HEK293 (cell line): ENCODE data around the gene ADRA1B.

Source experiments
- CTCF ChIA-PET: fragments of 350-600 bp; formaldehyde crosslinking; extraction: SDS; loops from one replicate; lab custom pipeline; 2021; ENCODE audit warnings: antibody characterized with exemption; lab: Yijun Ruan, JAX
- POLR2A ChIA-PET: fragments of 300-600 bp; formaldehyde crosslinking; extraction: SDS; loops from one replicate; lab custom pipeline; 2020; ENCODE audit warnings: antibody characterized with exemption, inconsistent platforms; lab: Yijun Ruan, JAX
- H3K27ac ChIP-seq: fragments of 200-500 bp; sonication (Bioruptor generic); 2 replicates; pipeline ENCODE4 v1.5.1; 2014; ENCODE audit warnings: low read depth, low read length, control low read depth, inconsistent platforms; ENCODE audit errors: extremely low read depth
- H3K36me3 ChIP-seq, 2 experiments: fragments of 200-500 bp in 1 of 2; sonication (Bioruptor generic) in 1 of 2; 1 replicate in 1 of 2; 2 replicates in 1 of 2; pipeline ENCODE4 v1.5.1; 2014 to 2017; ENCODE audit warnings: inconsistent platforms in 2 of 2, low read length in 2 of 2; ENCODE audit not compliant: control insufficient read depth in 2 of 2, insufficient read depth in 1 of 2
- H3K4me1 ChIP-seq: fragments of 200-500 bp; sonication (Bioruptor generic); 2 replicates; pipeline ENCODE4 v1.5.1; 2014; ENCODE audit warnings: mild to moderate bottlenecking, low read length, inconsistent platforms; ENCODE audit not compliant: control insufficient read depth, insufficient read depth
- H3K4me3 ChIP-seq: 2 replicates; pipeline ENCODE4 v1.5.1; 2011; ENCODE audit warnings: low read depth, mild to moderate bottlenecking, control low read depth, low read length, moderate library complexity
- H3K9me3 ChIP-seq: fragments of 200-500 bp; sonication (Bioruptor generic); 2 replicates; pipeline ENCODE4 v1.5.1; 2014; ENCODE audit warnings: low read depth, low read length, inconsistent platforms; ENCODE audit not compliant: control insufficient read depth, insufficient read depth
- FEZF1 ChIP-seq: fragments of 450-650 bp; formaldehyde crosslinking; IDR thresholded peaks from 2 replicates; pipeline ENCODE4 v1.5.1; 2016; ENCODE audit warnings: missing biosample characterization, missing genetic modification characterization
- GLIS1 ChIP-seq: fragments of 450-650 bp; formaldehyde crosslinking; IDR thresholded peaks from 2 replicates; pipeline ENCODE4 v1.5.1; 2016; ENCODE audit warnings: missing biosample characterization, missing genetic modification characterization
- GLIS2 ChIP-seq: fragments of 450-650 bp; formaldehyde crosslinking; IDR thresholded peaks from 2 replicates; pipeline ENCODE4 v1.5.1; 2016; ENCODE audit warnings: missing biosample characterization, missing genetic modification characterization
- KLF9 ChIP-seq: fragments of 450-650 bp; formaldehyde crosslinking; IDR thresholded peaks from 2 replicates; pipeline ENCODE4 v1.5.1; 2016; ENCODE audit warnings: missing biosample characterization, missing genetic modification characterization, low read depth
- MYNN ChIP-seq: fragments of 450-650 bp; formaldehyde crosslinking; IDR thresholded peaks from 2 replicates; pipeline ENCODE4 v1.5.1; 2016; ENCODE audit warnings: missing biosample characterization, missing genetic modification characterization, borderline replicate concordance
- PBX3 ChIP-seq: sonication (generic); formaldehyde crosslinking; IDR thresholded peaks from 2 replicates; pipeline ENCODE4 v1.8.1; 2022; ENCODE audit warnings: mild to moderate bottlenecking, moderate library complexity, missing genetic modification reagents
- RBAK ChIP-seq: fragments of 450-650 bp; formaldehyde crosslinking; IDR thresholded peaks from 2 replicates; pipeline ENCODE4 v1.5.1; 2016; ENCODE audit warnings: missing biosample characterization, missing genetic modification characterization
- REPIN1 ChIP-seq: fragments of 450-650 bp; formaldehyde crosslinking; IDR thresholded peaks from 2 replicates; pipeline ENCODE4 v1.5.1; 2017; ENCODE audit warnings: missing biosample characterization, missing genetic modification characterization, low read depth
- SCRT1 ChIP-seq: fragments of 450-650 bp; formaldehyde crosslinking; IDR thresholded peaks from 2 replicates; pipeline ENCODE4 v1.5.1; 2016; ENCODE audit warnings: missing biosample characterization, missing genetic modification characterization, borderline replicate concordance
- ZBTB21 ChIP-seq: fragments of 450-650 bp; formaldehyde crosslinking; IDR thresholded peaks from 2 replicates; pipeline ENCODE4 v1.5.1; 2017; ENCODE audit warnings: missing biosample characterization, missing genetic modification characterization
- ZNF2 ChIP-seq: fragments of 450-650 bp; formaldehyde crosslinking; IDR thresholded peaks from 2 replicates; pipeline ENCODE4 v1.5.1; 2016; ENCODE audit warnings: missing biosample characterization, missing genetic modification characterization
- ZNF202 ChIP-seq: fragments of 450-650 bp; formaldehyde crosslinking; IDR thresholded peaks from 2 replicates; pipeline ENCODE4 v1.5.1; 2016; ENCODE audit warnings: missing biosample characterization, missing genetic modification characterization, borderline replicate concordance
- ZNF292 ChIP-seq: fragments of 450-650 bp; formaldehyde crosslinking; IDR thresholded peaks from 2 replicates; pipeline ENCODE4 v1.5.1; 2016; ENCODE audit warnings: low read depth, missing biosample characterization, missing genetic modification characterization, borderline replicate concordance
- ZNF302 ChIP-seq: fragments of 450-650 bp; formaldehyde crosslinking; IDR thresholded peaks from 2 replicates; pipeline ENCODE4 v1.5.1; 2016; ENCODE audit warnings: missing biosample characterization, missing genetic modification characterization, low read depth
- ZNF335 ChIP-seq: fragments of 450-650 bp; formaldehyde crosslinking; conservative IDR thresholded peaks from 2 replicates; pipeline ENCODE4 v1.5.1; 2016; ENCODE audit warnings: missing biosample characterization, missing genetic modification characterization
- ZNF391 ChIP-seq: fragments of 450-650 bp; formaldehyde crosslinking; IDR thresholded peaks from 2 replicates; pipeline ENCODE4 v1.5.1; 2016; ENCODE audit warnings: low read depth, missing biosample characterization, missing genetic modification characterization, borderline replicate concordance
- ZNF449 ChIP-seq: fragments of 450-650 bp; formaldehyde crosslinking; IDR thresholded peaks from 2 replicates; pipeline ENCODE4 v1.5.1; 2017; ENCODE audit warnings: missing biosample characterization, mild to moderate bottlenecking, missing genetic modification characterization, moderate library complexity
- ZNF544 ChIP-seq: fragments of 450-650 bp; formaldehyde crosslinking; IDR thresholded peaks from 2 replicates; pipeline ENCODE4 v1.5.0; 2017; ENCODE audit warnings: missing biosample characterization, missing genetic modification characterization
- ZNF600 ChIP-seq: fragments of 450-650 bp; formaldehyde crosslinking; IDR thresholded peaks from 2 replicates; pipeline ENCODE4 v1.5.1; 2016; ENCODE audit warnings: missing biosample characterization, missing genetic modification characterization
- ZNF701 ChIP-seq: fragments of 450-650 bp; formaldehyde crosslinking; IDR thresholded peaks from 2 replicates; pipeline ENCODE4 v1.5.1; 2016; ENCODE audit warnings: missing biosample characterization, missing genetic modification characterization
- ZNF747 ChIP-seq: fragments of 450-650 bp; formaldehyde crosslinking; IDR thresholded peaks from 2 replicates; pipeline ENCODE4 v1.5.1; 2016; ENCODE audit warnings: missing biosample characterization, missing genetic modification characterization
- ZNF791 ChIP-seq: fragments of 450-650 bp; formaldehyde crosslinking; IDR thresholded peaks from 2 replicates; pipeline ENCODE4 v1.5.1; 2016; ENCODE audit warnings: missing biosample characterization, missing genetic modification characterization
- ZSCAN30 ChIP-seq: fragments of 450-650 bp; IDR thresholded peaks from 2 replicates; pipeline ENCODE4 v1.5.1; 2018; ENCODE audit warnings: missing biosample characterization, mild to moderate bottlenecking, missing genetic modification characterization, moderate library complexity
- TF ChIP-seq, protein P1 (sequence below): fragments of 450-650 bp; formaldehyde crosslinking; IDR thresholded peaks from 2 replicates; pipeline ENCODE4 v1.5.1; 2016; ENCODE audit warnings: missing biosample characterization, missing genetic modification characterization
- TF ChIP-seq, protein P2 (sequence below): fragments of 450-650 bp; formaldehyde crosslinking; IDR thresholded peaks from 2 replicates; pipeline ENCODE4 v1.5.1; 2016; ENCODE audit warnings: missing biosample characterization, missing genetic modification characterization
- TF ChIP-seq, protein P3 (sequence below): fragments of 450-650 bp; formaldehyde crosslinking; optimal IDR thresholded peaks from 2 replicates; pipeline ENCODE3; 2016; ENCODE audit warnings: missing biosample characterization, mild to moderate bottlenecking, missing genetic modification characterization

The ADRA1B gene

GRCh38 chr5:159995907-159996306, 79.6 kb downstream of the ADRA1B start:
- peaks cover 2% of the 10 kb centered on the region; the same call in 1 of the 2 replicates for H3K9me3 ChIP-seq
- H3K36me3 ChIP-seq: no peaks in the 10 kb centered on the region
- no peak overlapping the region for H3K4me3 ChIP-seq
- no peaks in the 10 kb centered on the region for H3K4me1 ChIP-seq
- TF ChIP-seq ZNF791 (tag by site-specific recombination): no peak
- TF ChIP-seq ZNF544 (tag by site-specific recombination): no peak
- no peak for TF ChIP-seq REPIN1 (tag by site-specific recombination)
- no peak for TF ChIP-seq ZNF2
- TF ChIP-seq ZBTB21 (tag by site-specific recombination): no peak
- TF ChIP-seq ZNF449: no peak
- no peak for TF ChIP-seq ZNF701 (tag by site-specific recombination)
- TF ChIP-seq ZNF747 (tag by site-specific recombination): no peak
- no peak for TF ChIP-seq ZNF391 (tag by site-specific recombination)
- POLR2A ChIA-PET: no interaction called here
- CTCF ChIA-PET: interaction anchor here (2.1 kb wide), 1 partner anchor 9 kb away, joined by 8 read pairs; no protein-coding TSS in a partner anchor
- no peak overlapping the region for H3K27ac ChIP-seq

GRCh38 chr5:160001457-160001856, 85.2 kb downstream of the ADRA1B start:
- Histone ChIP-seq H3K9me3 (no peaks in the 10 kb centered on the region), H3K27ac (no peak overlapping the region), H3K4me3 (no peak overlapping the region), H3K36me3 (no peaks in the 10 kb centered on the region), H3K4me1 (no peaks in the 10 kb centered on the region)
- CTCF ChIA-PET: interaction anchor here (0.6 to 1.1 kb wide), 3 partner anchors 14 to 691 kb away, joined by 3 to 4 read pairs (median 3); no protein-coding TSS in a partner anchor
- TF ChIP-seq, protein P1, sequence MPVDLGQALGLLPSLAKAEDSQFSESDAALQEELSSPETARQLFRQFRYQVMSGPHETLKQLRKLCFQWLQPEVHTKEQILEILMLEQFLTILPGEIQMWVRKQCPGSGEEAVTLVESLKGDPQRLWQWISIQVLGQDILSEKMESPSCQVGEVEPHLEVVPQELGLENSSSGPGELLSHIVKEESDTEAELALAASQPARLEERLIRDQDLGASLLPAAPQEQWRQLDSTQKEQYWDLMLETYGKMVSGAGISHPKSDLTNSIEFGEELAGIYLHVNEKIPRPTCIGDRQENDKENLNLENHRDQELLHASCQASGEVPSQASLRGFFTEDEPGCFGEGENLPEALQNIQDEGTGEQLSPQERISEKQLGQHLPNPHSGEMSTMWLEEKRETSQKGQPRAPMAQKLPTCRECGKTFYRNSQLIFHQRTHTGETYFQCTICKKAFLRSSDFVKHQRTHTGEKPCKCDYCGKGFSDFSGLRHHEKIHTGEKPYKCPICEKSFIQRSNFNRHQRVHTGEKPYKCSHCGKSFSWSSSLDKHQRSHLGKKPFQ: no peak
- TF ChIP-seq, protein P2, sequence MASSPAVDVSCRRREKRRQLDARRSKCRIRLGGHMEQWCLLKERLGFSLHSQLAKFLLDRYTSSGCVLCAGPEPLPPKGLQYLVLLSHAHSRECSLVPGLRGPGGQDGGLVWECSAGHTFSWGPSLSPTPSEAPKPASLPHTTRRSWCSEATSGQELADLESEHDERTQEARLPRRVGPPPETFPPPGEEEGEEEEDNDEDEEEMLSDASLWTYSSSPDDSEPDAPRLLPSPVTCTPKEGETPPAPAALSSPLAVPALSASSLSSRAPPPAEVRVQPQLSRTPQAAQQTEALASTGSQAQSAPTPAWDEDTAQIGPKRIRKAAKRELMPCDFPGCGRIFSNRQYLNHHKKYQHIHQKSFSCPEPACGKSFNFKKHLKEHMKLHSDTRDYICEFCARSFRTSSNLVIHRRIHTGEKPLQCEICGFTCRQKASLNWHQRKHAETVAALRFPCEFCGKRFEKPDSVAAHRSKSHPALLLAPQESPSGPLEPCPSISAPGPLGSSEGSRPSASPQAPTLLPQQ: no peak
- TF ChIP-seq RBAK (no peak), KLF9 (tag by site-specific recombination) (no peak), ZNF292 (tag by site-specific recombination) (no peak), SCRT1 (tag by site-specific recombination) (no peak), FEZF1 (tag by site-specific recombination) (no peak), ZNF202 (tag by site-specific recombination) (no peak)
- POLR2A ChIA-PET: no interaction called here

DNA sequence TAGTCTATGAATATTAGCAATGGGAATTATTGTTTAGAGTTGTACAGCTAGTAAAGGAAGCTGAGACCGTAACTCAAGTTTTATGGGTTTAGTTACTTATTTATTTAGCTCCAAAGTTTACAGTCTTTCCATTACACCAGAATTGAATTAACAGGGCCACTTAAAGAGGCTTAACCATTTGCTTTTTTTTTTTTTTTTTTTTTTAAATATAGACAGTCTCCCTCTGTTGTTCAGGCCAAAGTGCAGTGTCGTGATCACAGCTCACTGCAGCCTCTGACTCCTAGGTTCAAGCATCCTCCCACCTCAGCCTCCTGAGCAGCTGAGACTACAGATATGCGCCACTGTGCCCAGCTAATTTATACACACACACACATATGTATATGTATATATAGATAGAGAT, 91.2 kb downstream of the ADRA1B start:
- CTCF ChIA-PET: interaction anchor here (0.7 to 2.5 kb wide), 2 partner anchors 9 to 14 kb away, joined by 3 to 15 read pairs; no protein-coding TSS in a partner anchor
- no peak overlapping the region for H3K4me3 ChIP-seq
- H3K36me3 ChIP-seq: peaks cover 18 to 23% of the 10 kb centered on the region in 2 experiments
- H3K9me3 ChIP-seq: no peaks in the 10 kb centered on the region
- POLR2A ChIA-PET: no interaction called here
- no peak overlapping the region for H3K27ac ChIP-seq
- peaks cover 11% of the 10 kb centered on the region for H3K4me1 ChIP-seq
- TF ChIP-seq PBX3 (CRISPR knock-in tag) (no peak), ZSCAN30 (tag by site-specific recombination) (no peak), MYNN (tag by site-specific recombination) (no peak), ZNF335 (no peak), GLIS1 (tag by site-specific recombination) (no peak), ZNF302 (tag by site-specific recombination) (no peak), ZNF600 (no peak), GLIS2 (tag by site-specific recombination) (no peak)
- TF ChIP-seq, protein P3, sequence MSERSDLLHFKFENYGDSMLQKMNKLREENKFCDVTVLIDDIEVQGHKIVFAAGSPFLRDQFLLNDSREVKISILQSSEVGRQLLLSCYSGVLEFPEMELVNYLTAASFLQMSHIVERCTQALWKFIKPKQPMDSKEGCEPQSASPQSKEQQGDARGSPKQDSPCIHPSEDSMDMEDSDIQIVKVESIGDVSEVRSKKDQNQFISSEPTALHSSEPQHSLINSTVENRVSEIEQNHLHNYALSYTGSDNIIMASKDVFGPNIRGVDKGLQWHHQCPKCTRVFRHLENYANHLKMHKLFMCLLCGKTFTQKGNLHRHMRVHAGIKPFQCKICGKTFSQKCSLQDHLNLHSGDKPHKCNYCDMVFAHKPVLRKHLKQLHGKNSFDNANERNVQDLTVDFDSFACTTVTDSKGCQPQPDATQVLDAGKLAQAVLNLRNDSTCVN (tag by site-specific recombination): no peak
